GM19463 (cell line): Measurements from ENCODE around the gene TTC27.
"Not testable (repeated sequence)": the region's sequence is repeated elsewhere in the genome, so short reads cannot be mapped to it uniquely, and the experiment has no call there.

Experiments used
- ATAC-seq: cut with Tn5 transposase; IDR thresholded peaks from one replicate; pipeline ENCODE4 v1.9.1; 2021; ENCODE audit warnings: mild to moderate bottlenecking, moderate library complexity; ENCODE audit not compliant: unreplicated experiment

The TTC27 gene

GRCh38 chr2:32846274-32846673 is 218.4 kb downstream of the TTC27 start:
- ATAC-seq: not testable (repeated sequence)

- ATAC-seq: no peak
Observed at GRCh38 chr2:32847734-32848133, 219.9 kb downstream of the TTC27 start.

- ATAC-seq: no peak
Observed at GRCh38 chr2:32849456-32850194, 221.8 kb downstream of the TTC27 start.

- no peak for ATAC-seq
Observed at GRCh38 chr2:32851777-32852439, 224.1 kb downstream of the TTC27 start.

- ATAC-seq: no peak
Observed at GRCh38 chr2:32852856-32853255, 225.0 kb downstream of the TTC27 start.

GRCh38 chr2:32856891-32857290 is 229.0 kb downstream of the TTC27 start:
- no peak for ATAC-seq

- ATAC-seq: no peak
Observed at GRCh38 chr2:32858713-32859112, 230.9 kb downstream of the TTC27 start.

- ATAC-seq: no peak
Observed at GRCh38 chr2:32860385-32860784, 232.5 kb downstream of the TTC27 start.

GRCh38 chr2:32862269-32863055 is 234.6 kb downstream of the TTC27 start:
- no peak for ATAC-seq

- no peak for ATAC-seq
Observed at GRCh38 chr2:32863326-32863725, 235.5 kb downstream of the TTC27 start.

GRCh38 chr2:32863803-32864202 is 236.0 kb downstream of the TTC27 start:
- no peak for ATAC-seq

GRCh38 chr2:32864334-32865111 is 236.7 kb downstream of the TTC27 start:
- ATAC-seq: no peak

GRCh38 chr2:32865399-32866068 is 237.7 kb downstream of the TTC27 start:
- peak; percentile 68 for ATAC-seq

- ATAC-seq: not testable (repeated sequence)
Observed at GRCh38 chr2:32866462-32866861, 238.6 kb downstream of the TTC27 start.
